NB4 (cell line): ENCODE results near the gene SLC38A4.

Experiments used
- CTCF ChIP-seq: IDR thresholded peaks from one replicate; pipeline ENCODE4 v1.5.1; 2012; ENCODE audit warnings: low read depth, low read length
- MAX ChIP-seq: IDR thresholded peaks from 2 replicates; pipeline ENCODE4 v1.6.1; 2011; ENCODE audit warnings: low read depth, low read length
- MYC ChIP-seq: IDR thresholded peaks from 2 replicates; pipeline ENCODE4 v1.6.1; 2011; ENCODE audit warnings: low read depth, low read length
- POLR2A ChIP-seq: IDR thresholded peaks from 2 replicates; pipeline ENCODE4 v1.6.1; 2011; ENCODE audit warnings: mild to moderate bottlenecking; ENCODE audit not compliant: insufficient read length; ENCODE audit errors: extremely low read depth

DNA sequence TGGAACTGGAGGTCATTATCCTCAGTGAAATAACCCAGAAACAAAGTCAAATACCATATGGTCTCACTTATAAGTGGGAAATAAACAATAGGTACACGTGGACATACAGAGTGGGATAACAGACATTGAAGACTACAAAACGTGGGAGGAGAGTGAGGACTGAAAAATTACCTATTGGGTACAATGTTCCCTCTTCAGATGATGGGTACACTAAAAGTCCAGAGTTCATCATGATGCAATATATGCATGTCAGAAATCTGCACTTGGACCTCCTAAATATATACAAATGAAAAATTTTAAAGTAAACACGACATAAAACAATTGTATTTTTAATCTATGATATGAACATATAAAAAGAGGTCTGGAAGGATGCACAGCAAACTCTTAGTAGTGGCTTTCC, 71.2 kb downstream of the SLC38A4 start:
- no peak for TF ChIP-seq CTCF
- TF ChIP-seq POLR2A: no peak
- TF ChIP-seq MAX: no peak
- TF ChIP-seq MYC: no peak
